ENCODE data around the gene ATP9B. TPM values are rescaled to one million over a fixed set of nuclear protein-coding genes. Genes with fewer than 3 reads are reported as not detected.

Gene ATP9B
- total RNA-seq, 1 experiment from 2014 or later: 20.9 TPM

DNA sequence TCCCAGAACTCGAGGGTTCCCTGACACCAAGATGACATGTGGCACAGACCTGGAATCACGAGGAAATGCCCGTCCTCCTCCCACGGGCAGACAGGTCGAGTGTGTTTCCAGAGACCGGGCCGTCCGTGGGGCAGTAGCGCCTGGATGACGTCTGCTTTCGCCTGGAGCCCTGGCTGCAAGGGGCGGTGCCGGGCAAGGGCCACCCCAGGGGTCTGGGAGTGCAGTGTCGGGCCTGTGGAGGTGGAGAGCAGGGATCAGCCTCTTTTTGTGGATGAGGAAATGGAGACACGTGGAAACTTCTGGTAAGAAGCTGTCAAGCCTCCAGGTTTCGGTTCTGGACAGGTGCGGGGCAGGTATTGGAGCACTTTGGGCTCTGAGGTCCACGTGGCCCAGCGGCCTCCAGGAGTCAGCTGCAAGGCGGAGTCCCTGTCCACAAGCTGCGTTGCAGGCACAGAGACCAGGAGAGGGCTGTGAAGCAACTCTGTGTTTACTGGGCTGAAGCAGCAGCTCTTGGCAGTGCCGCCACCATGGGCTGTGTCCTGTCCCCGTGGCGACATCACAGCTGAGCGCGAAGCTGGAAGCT lies 352.2 kb downstream of the ATP9B start:
- Mint-ChIP-seq H3K27me3 (ENCODE audit: low read depth) (peaks cover 2% of the 10 kb centered on the region; the same call in 1 of the 2 replicates), H3K9me3 (no peaks in the 10 kb centered on the region; a peak in 2 of 5 replicates), H3K4me3 (no peak overlapping the region), H3K27ac (peak overlapping the region in 1 of 3 experiments; percentile 59; a peak in 1 of 7 replicates), H3K36me3 (ENCODE audit: insufficient read depth in 1 of 3, low read depth in 3 of 3) (peaks cover 3 to 10% (median 10%) of the 10 kb centered on the region in 3 experiments; a peak in 5 of 7 replicates), H3K4me1 (peaks cover 4 to 23% of the 10 kb centered on the region in 2 experiments)
- no peak overlapping the region for H4K5ac ChIP-seq (ENCODE audit: insufficient read length, low read depth, low read length)
- no peaks in the 10 kb centered on the region for H3K23me2 ChIP-seq (ENCODE audit: insufficient read length, low read depth, low read length, poor library complexity, severe bottlenecking)
- no peak overlapping the region for H3K4ac ChIP-seq (ENCODE audit: low read depth, low read length)
- no peak overlapping the region for H2AK5ac ChIP-seq (ENCODE audit: insufficient read length, low read length)
- H3K18ac ChIP-seq (ENCODE audit: insufficient read length, low read depth, low read length): no peak overlapping the region
- H3T11ph ChIP-seq (ENCODE audit: low read length): no peak overlapping the region
- H3K23ac ChIP-seq (ENCODE audit: insufficient read length, low read depth, low read length): no peak overlapping the region
- H3K4me2 ChIP-seq (ENCODE audit: insufficient read depth, insufficient read length, low read length): no peak overlapping the region
- H3K4me1 ChIP-seq (ENCODE audit: insufficient read depth, low read length): no peaks in the 10 kb centered on the region
- H3K79me2 ChIP-seq (ENCODE audit: insufficient read depth, low read length): no peaks in the 10 kb centered on the region
- no peaks in the 10 kb centered on the region for H3K79me1 ChIP-seq (ENCODE audit: insufficient read depth, low read depth, low read length, poor library complexity, severe bottlenecking)
- H3K27ac ChIP-seq (ENCODE audit: insufficient read length, low read depth, low read length): no peak overlapping the region
- no peak overlapping the region; the same call in 1 of the 2 replicates for H3K14ac ChIP-seq (ENCODE audit: insufficient read depth, low read length)
- no peak overlapping the region for H3K56ac ChIP-seq (ENCODE audit: insufficient read length, low read depth, low read length)
- no peak overlapping the region for H2BK5ac ChIP-seq (ENCODE audit: insufficient read length, low read length)
- H2AFZ ChIP-seq (ENCODE audit: low read length): no peak overlapping the region
- no peak overlapping the region for H2BK12ac ChIP-seq (ENCODE audit: insufficient read length, low read depth, low read length)
- no peak overlapping the region for H2BK20ac ChIP-seq (ENCODE audit: low read depth, low read length, poor library complexity, severe bottlenecking)
- H2BK120ac ChIP-seq (ENCODE audit: low read depth, low read length, poor library complexity, severe bottlenecking): no peak overlapping the region
- H3K9me3 ChIP-seq (ENCODE audit: control insufficient read depth, low read depth, low read length): no peaks in the 10 kb centered on the region
- H2BK15ac ChIP-seq (ENCODE audit: low read depth, low read length): no peak overlapping the region
- TF ChIP-seq, protein P1, sequence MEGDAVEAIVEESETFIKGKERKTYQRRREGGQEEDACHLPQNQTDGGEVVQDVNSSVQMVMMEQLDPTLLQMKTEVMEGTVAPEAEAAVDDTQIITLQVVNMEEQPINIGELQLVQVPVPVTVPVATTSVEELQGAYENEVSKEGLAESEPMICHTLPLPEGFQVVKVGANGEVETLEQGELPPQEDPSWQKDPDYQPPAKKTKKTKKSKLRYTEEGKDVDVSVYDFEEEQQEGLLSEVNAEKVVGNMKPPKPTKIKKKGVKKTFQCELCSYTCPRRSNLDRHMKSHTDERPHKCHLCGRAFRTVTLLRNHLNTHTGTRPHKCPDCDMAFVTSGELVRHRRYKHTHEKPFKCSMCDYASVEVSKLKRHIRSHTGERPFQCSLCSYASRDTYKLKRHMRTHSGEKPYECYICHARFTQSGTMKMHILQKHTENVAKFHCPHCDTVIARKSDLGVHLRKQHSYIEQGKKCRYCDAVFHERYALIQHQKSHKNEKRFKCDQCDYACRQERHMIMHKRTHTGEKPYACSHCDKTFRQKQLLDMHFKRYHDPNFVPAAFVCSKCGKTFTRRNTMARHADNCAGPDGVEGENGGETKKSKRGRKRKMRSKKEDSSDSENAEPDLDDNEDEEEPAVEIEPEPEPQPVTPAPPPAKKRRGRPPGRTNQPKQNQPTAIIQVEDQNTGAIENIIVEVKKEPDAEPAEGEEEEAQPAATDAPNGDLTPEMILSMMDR (conservative IDR thresholded peaks at IDR 0.05): no peak
- H4K91ac ChIP-seq (ENCODE audit: insufficient read length, low read depth, low read length): no peak overlapping the region
- H4K8ac ChIP-seq (replicated peaks; ENCODE audit: insufficient read length, low read depth, low read length): no peak overlapping the region
- H3K27me3 ChIP-seq (ENCODE audit: insufficient read depth, low read length): no peaks in the 10 kb centered on the region
- H3K9ac ChIP-seq (ENCODE audit: extremely low read depth, insufficient read length, low read length): no peak overlapping the region
- WGBS (ENCODE audit: extremely low coverage, insufficient read length, low lambda C conversion rate): no CpG with 5 or more reads among the region's 26 CpGs
- H4K20me1 ChIP-seq (ENCODE audit: control insufficient read depth, insufficient read depth, insufficient read length): no peaks in the 10 kb centered on the region
- no peak for DNase-seq
